NCI-H1417 treated with DMSO at 0.1 percent for 48 hours (cell line): ENCODE results near the gene MAPK9.
A peak's percentile ranks its signal among the peaks of the same experiment; 100 is the strongest.

Source experiments
- DNase-seq: peaks from one replicate; lab custom pipeline; 2025; lab: John Stamatoyannopoulos, UW

MAPK9 gene

DNA sequence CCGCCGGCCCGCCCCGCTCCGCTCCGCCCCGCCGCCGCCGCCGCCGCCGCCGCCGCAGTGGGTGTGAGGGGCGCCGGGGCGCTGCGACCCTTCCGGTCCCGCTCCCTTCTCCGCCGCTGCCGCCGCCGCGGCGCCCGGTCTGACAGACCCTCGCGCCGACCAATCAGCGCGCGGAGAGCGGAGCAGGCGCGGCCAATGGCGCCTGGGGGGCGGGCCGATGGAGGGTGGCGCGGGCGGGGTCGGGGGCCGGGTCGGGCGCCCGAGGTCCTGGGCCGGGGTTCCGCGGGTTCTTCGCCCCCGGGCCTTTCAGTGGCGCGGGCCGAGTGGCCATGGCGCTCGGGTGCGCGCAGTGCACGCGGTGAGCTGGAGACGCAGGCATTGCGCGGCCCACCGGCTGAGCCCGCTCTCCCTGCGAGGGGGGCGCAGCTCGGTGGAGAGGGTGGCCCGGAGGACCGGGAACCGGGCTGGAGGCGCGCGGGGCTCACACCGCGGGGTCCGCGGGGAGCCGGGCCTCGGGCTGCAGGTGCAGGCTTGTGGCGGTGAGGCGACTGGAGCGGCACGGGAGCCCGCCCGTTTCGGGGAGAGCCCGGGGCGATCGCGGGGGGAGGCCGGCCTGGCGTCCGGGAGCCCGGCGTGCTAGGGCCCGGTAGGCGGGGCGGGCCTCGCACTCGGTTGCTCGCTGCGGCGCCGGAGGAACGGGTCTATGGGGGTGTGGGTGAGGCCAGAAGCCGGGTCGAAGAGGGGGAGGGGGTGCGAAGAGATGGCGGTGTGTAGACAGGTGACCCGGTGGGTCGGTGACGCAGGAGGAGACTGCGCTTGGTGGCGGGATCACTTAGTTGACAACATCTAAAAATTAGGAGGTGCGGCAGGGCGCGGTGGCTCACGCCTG, at the start of gene MAPK9:
TSS of gene MAPK9 (minus strand) at position 141 of the 889 bp plus-strand sequence. CDS start 11,522 bp downstream, outside the sequence.
- DNase-seq, result no peak

DNA sequence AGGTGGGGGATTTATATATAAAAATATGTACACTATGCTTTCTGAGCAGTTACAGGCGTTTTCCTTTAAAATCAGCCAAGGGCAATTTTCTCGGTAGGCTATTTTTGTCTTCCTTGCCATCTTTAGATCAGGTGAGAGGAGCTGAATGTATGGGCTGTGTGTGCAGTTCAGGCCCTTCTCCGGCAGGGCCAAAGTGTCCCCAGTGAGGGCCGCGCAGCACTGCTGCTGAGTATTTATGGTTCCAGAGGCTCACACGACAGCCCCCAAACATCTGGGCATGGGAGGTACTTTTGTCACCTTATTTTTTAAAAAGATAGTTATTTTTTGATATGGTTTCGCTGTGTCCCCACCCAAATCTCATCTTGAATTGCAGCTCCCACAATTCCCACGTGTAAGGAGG, 49.7 kb upstream of the MAPK9 start:
- no peak for DNase-seq

DNA sequence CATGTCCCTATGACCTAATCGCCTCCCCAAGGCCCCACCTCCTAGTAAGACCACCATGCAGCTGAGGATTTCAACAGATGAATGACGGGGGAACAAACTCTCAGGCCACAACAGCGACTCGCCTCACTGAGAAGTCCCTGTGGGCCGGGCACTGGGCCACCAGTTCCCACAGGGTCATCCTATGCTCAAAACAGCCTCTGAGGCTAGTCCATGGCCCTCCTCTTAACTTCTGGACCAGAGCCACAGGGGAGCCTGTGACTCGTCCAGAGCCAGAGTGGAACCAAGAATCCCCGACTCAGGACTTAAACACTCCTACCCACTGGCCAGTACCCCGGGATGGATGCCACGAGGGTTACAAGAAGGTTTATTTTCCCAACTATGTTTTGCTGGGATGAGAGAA, 49.0 kb upstream of the MAPK9 start:
- DNase-seq, result no peak

DNA sequence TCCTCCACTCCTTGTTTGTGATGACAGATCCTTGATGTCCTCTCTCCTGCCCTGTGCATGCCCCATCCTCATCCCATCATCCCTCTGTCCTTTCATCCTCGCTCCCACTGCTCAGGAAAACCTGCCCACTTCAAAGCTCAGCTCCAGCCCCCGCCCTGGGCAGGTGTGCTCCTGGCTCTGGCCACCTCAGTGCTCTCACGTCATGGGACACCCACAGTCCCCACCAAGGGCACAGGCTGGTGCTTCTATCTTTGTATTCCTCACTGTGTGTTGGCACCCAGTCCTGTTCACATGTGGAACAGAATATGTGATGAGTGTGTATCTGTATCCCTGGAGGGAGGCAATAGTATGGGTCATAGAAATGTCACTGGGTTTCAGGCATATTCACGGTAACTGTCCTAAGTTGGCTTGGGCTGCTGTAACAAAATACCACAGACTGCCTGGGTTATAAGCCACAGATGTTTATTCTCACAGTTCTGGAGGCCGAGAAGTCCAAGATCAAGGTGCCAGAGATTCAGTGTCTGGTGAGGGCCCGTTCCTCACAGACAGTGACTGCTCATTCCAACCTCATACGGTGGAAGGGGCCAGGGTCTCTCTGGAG, 47.8 kb upstream of the MAPK9 start:
- no peak for DNase-seq

DNA sequence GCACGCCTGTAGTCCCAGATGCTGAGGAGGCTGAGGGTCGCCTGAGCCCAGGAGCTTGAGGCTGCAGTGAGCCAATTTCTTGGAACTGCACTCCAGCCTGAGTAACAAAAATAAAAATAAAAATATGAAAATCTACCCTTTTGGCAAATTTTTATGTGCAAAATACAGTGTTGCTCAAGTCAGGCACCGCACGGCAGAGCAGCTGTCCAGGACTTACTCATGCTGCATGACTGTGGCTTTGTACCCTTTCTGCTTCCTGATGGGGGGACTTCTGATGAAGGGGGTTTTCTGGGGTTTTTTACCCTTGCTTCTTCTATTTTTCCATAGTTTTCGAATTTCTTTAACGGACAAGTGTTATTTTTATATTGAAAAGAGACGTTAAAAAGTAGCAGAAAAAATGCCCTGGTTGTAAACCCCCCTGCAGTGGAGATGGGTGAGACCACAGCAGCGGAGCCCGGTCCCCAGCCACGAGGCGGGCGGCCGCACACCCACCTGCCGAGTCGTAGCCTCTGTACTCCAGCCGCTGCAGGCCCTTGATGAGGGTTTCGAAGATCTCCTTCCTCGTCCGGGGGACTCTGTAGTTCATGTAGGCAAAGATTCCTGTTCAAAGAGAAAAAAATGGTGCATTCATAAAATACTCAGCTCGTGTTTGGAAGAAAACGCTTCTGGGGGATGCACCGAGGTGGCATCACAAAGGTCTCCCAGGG, 46.3 kb upstream of the MAPK9 start:
- no peak for DNase-seq

DNA sequence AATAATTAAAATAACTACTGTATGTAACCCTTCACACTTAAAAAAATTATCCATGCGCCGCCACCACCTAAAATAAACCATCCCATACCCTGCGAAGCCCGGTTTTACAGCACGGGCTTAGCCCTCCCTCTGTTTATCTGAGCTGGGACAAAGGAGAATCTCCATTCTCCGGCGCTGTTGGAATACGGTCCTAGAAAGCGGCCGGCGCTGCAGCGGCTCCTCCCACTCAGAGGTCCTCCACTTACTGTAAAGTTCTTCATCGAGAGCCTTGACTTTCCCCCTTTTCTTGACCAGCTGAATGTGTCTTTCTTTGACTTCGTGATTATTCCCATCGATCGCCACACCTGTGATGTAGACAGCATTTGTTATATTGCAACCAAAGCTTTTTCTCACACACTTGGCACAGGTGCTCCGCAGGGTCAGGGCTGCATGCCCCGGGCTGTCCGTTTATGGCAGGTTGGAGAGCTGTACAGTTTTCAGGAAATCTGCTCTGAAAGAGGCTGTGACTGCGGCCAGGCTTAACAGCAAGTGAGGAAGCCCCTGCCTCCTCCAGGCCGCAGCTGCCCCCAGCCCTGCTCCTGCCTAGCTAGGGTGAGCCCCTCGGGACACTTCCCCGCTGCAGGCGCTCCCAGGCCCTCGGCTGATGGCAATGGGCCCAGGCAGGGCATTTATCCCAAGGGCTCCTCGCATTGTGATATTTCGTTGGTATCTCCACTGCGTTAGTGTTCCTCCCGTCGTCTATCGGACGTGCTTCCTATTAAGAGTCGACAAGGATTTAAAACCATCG, 44.5 kb upstream of the MAPK9 start:
- DNase-seq, result no peak

DNA sequence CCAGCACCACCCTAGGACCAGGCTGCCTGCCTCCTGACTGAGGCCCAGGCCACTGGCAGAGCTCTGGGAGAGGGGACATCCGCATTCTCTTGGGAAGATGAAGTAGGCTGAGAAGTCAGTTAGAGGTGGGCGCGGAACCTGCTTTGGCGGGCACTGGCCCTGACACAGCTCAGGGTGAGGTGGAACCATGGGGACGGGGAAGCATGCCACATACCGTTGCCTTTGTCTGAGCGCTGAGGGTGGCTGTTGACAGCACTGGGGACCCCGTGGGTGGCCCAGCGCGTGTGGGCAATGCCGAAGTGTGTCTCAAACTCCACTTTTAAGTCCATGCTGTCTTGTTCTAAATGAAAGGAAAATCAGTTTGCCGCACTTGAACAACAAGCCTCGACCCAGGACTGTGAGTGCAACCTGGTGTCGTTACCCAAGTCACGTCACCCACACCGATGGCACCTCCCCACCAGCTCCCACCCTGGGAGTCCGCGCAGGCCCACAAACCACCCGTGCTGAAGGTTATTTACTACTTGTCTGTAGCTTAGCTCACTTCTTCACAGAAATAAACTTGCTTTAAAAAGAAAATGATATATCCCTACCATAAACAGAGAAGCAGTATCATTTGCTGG, 43.8 kb upstream of the MAPK9 start:
- no peak for DNase-seq

DNA sequence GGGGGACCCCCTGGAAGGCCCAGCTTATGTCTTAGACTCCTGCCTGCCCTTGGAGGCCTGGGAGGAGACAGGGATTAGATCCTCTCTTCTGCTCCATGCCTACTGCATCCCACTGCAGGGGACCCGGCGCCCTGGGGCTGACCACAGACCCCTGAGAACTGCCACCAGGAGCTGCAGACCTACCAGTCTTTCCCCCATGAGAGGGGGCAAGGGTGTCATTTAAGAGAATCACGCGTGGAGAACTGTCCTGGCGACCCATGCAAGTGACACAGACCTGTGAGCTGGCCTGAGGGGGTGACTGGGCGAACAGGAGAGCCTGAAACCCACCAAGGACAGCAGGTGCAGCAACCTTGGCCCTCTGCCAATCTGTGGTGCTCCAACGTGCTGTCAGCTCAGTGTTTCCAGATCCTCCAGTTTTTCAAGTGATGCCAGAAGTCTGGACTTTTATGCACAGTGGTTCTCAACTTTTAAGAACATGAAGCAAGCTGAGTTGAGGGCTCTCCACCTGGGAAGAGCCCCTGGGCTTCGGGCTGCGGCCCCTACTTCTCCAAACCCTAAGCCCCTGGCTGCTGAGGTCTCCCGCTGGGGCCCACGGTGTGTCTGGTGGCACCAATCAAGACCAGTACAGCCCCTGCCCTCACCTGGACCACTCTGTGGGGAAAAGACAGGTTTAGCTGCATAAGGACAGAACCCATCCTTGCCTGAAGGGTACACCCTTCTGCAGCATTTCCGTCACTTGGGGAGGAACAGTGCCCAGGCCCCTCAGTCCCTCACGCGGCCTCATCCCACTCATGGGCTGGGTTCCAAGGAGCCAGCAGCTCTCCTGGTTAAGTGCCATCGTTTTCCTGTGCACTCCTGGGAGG, 43.1 kb upstream of the MAPK9 start:
- DNase-seq, result no peak

DNA sequence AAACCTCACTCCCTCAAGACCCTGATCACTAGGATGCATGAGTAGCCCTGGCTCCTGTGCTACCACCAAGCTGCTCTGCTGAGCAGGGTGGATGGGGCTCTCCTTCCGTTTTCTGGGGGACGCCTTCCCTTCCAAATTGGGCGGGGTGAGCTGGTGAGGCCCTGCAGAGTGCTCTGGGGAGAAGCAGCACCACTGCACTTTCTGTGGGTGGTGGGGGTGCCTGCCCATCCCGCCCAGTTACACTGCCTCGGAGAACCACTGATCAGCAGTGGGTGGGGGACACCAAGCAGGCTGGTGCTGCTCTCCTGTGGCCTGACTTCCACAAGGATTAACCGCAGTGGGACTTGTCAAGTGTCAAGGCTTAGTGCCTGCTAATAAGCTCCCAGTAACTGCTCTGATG, 42.3 kb upstream of the MAPK9 start:
- DNase-seq, result no peak

DNA sequence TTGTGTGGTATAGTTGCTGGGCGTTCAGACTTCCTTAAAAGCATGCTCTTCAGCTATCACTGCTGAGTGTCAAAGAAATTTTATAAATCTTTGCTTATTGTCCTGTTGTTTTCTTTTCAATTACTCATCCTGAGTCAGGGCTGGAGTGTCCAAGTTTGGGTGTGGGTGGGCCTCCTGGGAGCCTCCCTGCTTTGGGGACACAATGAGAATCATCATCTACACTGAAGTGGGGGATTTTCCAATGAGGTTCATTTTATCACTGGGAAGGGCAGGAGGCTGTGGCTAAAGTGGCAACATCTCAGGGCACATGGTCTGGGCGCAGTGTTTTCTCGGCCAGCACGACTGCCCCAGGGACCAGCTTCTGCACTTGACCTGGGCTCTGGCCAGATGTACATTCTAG, 41.8 kb upstream of the MAPK9 start:
- no peak for DNase-seq

DNA sequence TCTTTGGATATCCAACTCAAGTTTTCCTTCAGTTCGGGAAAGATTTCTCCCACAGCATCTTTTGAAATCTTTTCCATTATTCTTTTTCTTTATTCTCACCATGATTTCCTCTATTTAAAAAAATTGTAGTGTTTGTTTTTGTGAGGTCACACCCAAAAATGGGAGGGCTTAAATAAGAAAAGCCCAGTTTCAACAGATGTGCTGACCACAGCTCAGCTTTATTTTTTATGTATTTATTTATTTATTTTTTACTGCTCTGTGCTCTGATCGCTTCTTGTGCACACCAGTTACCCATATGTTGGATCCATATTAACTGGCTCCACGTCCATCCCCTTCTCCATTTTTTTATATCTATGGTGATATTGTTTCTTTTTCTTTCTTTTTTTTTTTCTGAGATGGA, 41.0 kb upstream of the MAPK9 start:
- no peak for DNase-seq

DNA sequence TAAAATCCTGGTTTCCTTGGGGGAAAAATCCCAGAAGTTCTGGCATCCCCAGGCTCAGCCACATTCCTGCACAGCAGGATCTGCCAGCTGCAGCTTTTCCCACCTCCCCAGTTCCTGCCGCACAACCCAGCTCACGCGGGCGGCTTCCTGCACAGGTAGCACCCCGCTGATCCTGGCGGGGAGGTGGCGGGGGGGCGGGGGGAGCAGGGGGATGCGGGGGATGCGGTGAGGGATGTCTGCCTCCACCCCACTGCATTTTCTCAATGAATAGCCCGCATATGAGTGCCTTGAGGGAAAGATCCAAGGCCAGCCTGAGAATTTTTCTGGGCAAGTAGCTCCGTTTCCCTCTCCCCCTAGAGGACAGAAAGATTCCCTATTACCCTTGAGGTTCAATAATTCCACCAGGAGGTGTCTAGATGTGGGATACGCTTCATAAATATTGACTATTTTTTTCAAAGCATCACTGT, 40.2 kb upstream of the MAPK9 start:
- DNase-seq, result no peak

DNA sequence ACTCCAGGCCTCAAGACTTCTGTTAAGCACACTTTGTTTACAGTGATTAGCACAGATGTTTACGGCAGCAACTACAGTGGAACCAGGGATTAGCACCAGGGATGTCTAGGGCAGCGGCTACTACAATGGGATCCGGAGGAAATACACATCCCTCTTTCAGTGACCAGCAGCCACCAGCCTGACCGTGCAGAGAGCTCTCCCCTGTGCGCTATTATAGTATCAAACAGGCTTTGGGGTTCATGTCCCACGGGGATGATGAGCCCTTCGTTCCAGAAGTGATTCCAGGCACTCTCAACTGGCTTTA, 39.7 kb upstream of the MAPK9 start:
- no peak for DNase-seq

DNA sequence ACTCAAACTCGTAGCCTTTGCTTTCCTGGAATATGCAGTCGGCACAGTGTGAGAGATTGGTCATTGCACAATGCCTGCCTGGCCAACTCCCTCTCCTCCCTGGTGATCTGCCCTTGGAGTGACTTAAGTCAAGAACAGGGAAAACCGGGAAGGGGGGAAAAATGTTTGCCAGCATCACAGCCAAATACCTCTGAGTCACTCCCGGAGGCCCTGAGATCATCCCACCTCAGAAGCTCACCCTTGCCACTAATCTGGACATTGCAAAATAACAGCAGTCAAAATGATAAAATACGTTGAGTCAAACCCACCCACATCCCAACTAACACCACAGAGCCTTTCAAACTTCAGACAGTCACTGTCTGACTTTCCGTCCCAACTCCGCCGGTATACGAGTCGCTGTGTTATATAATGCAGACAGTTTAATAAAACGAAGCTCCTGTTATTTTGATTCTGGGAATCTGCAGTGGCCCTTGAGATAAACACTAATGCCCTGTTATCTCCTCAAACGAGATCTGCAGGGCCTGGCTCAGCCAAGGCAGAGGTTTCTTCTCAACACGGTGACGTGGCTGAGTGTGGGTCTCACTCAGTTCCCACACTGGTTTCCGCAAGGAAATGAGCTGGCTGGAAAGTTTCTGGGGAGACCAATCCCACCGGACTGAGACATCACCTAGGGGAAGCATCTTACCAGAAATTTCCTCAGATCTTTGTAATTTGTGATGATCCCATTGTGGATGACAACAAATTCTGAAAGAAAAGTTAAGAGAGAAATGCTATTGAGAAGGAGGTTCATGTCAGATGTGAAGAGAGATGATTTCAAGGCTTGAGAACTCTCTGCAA, 39.1 kb upstream of the MAPK9 start:
- DNase-seq, result no peak

DNA sequence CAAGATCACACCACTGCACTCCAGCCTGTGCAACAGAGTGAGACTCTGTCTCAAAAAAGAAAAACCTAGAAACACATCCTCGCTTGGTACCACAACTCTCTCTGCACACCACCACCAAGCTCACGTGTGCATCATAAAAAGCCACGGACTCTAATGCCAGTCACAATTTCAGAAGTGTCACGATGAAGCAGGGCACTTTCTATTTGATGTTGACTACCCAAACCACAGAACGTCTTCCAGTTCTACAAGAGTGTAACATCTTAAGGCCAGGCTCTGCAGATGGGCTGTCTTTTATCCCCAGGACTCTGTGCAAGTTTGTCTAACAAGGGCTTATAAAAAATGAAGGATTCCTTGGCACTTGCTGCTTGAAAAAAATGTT, 38.4 kb upstream of the MAPK9 start:
- no peak for DNase-seq

DNA sequence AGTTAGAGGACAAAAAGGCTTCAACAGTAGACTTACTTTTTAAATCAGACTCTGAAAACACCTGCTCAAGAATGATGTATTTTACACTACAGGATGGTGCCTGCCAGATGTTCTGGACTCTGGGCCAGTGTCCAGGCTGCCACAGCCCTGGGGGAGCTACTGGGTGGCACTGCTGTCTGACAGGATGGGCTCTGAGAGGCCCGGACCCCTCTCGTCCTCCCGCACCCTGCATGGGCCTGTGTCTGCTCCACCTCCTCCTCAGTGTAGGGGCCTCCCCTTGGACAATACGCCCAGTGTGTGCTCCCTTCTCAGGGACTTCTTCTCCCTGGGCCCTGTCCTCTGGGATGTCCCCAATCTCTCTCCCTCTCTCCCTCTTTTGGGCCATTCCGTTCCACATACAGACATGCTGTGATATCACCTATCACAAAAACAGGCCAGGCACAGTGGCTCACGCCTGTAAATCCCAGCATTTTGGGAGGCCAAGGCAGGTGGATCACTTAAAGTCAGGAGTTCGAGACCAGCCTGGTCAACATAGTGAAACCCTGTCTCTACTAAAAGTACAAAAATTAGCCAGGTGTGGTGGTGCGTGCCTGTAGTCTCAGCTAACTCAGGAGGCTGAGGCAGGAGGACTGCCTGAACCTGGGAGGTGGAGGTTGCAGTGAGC, 37.9 kb upstream of the MAPK9 start:
- DNase-seq, result no peak

DNA sequence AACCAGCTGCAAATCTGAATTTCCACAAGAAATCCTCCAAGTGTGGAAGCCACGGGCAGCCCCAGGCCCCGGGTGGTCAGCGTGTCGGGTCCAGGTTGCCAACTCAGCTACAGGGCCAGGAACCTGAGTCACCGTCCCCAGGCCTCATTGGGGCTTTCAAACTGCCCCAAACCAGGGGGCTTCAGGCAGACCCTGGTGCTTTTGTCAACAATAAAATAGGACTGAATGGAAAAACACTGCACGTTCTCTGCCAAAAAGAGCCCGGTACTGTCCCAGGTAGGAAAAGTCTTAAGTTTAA, 37.2 kb upstream of the MAPK9 start:
- no peak for DNase-seq

DNA sequence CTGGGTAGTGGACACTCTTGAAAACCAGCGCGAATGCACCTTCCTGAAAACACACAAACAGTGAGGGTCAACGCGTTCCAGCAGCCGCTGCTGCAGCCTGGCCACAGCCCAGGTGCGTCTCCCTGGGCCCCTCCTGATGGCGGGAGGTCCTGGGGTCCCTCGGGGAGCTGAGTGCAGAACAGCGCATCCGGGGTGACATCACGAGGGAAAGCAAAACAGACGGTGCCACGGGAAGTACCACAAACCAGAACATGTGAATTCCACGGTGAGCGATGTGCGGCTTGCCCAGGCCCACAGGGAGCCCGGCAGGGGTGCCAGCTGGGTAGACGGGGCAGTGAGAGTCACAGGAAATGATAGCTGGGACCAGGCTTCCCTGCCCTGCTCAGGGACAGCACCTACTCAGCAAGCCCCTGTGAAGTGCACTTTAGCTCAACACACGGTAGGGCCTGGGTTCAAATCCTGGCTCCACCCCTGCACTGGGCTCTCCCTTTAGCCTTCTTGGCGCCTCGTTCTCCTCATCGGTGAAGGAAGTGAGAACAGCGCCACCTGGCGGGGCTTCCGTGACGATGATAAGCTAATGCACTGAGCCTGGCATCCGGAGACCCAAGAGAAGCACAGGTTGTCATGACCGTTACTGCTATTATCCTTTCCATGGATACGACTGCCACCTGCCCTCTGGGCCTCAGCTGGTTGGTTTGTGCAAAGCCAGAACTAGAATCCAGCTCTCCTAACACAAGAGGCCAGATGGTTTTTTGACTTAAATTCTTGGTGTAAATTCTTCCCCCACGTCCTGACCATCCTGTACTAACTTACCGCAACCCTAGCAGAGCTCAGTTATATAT, 36.6 kb upstream of the MAPK9 start:
- peak; percentile 8 for DNase-seq
